GM12878 (cell line): ENCODE measurements around the gene RBBP9. TPM values are rescaled to one million over a fixed set of nuclear protein-coding genes. Genes with fewer than 3 reads are reported as not detected.

Source experiments
- ATAC-seq: fragments of 200-7000 bp; cut with Tn5 transposase; 3 replicates; pipeline ENCODE4 v1.9.1; 2020; ENCODE audit warnings: mild to moderate bottlenecking, moderate library complexity
- BruUV-seq: library from RNA; stranded (reverse); fragments of 400-500 nt; replicated peaks from 2 replicates; lab custom pipeline; 2021; lab: Mats Ljungman, UMichigan
- CTCF ChIA-PET: fragments of 300-600 bp; sonication (Branson Sonifier 250); formaldehyde crosslinking; extraction: SDS; loops from one replicate; lab custom pipeline; 2021; ENCODE audit warnings: inconsistent platforms; lab: Yijun Ruan, JAX
- POLR2A ChIA-PET: fragments of 350-600 bp; formaldehyde crosslinking; extraction: SDS; loops from one replicate; lab custom pipeline; 2021; ENCODE audit warnings: inconsistent platforms; lab: Charles Lee
- RAD21 ChIA-PET: fragments of 300-600 bp; sonication (Branson Sonifier 250); formaldehyde crosslinking; loops from one replicate; lab custom pipeline; 2023; ENCODE audit warnings: antibody characterized with exemption; ENCODE audit not compliant: unreplicated experiment; lab: Charles Lee
- SMC1A ChIA-PET: fragments of 300-600 bp; sonication (Branson Sonifier 250); formaldehyde crosslinking; loops from one replicate; lab custom pipeline; 2023; ENCODE audit not compliant: unreplicated experiment, uncharacterized antibody; lab: Charles Lee
- DNase-seq: peaks from one replicate; pipeline ENCODE4 v3.0.0-alpha.2; 2011; ENCODE audit warnings: low read depth, low spot score
- FAIRE-seq: peaks from 3 replicates; lab custom pipeline; 2011; peaks lifted over from hg19 to GRCh38; lab: Jason Lieb, UNC
- H2AFZ ChIP-seq: 2 replicates; pipeline ENCODE4 v1.6.0; 2011; ENCODE audit warnings: low read depth, low read length, control low read depth; ENCODE audit not compliant: control insufficient read depth
- H3K27ac ChIP-seq: 2 replicates; pipeline ENCODE4 v1.5.1; 2011; ENCODE audit warnings: control low read depth; ENCODE audit not compliant: control insufficient read depth, insufficient read depth
- H3K27me3 ChIP-seq, 2 experiments: replicated peaks in 1 of 2; 2 replicates each; pipeline versions ENCODE4 v1.6.0 to v1.6.1; 2011; ENCODE audit warnings: low read length in 1 of 2; ENCODE audit not compliant: control insufficient read depth in 2 of 2, insufficient read depth in 2 of 2
- H3K36me3 ChIP-seq, 2 experiments: 2 replicates each; pipeline ENCODE4 v1.5.1; 2011; ENCODE audit warnings: low read length in 1 of 2; ENCODE audit not compliant: control insufficient read depth in 2 of 2, insufficient read depth in 2 of 2
- H3K4me1 ChIP-seq: 2 replicates; pipeline ENCODE4 v1.6.1; 2011; ENCODE audit warnings: mild to moderate bottlenecking, low read length, moderate library complexity, mixed read lengths; ENCODE audit not compliant: control insufficient read depth, insufficient read depth
- H3K4me2 ChIP-seq: 2 replicates; pipeline ENCODE4 v1.6.0; 2011; ENCODE audit warnings: control low read depth; ENCODE audit not compliant: control insufficient read depth, insufficient read depth
- H3K4me3 ChIP-seq: fragments of 200-600 bp; sonication (generic); 2 replicates; pipeline ENCODE4 v1.5.1; 2016
- H3K79me2 ChIP-seq: 2 replicates; pipeline ENCODE4 v1.6.0; 2011; ENCODE audit warnings: low read length; ENCODE audit not compliant: control insufficient read depth, insufficient read depth
- H3K9ac ChIP-seq: 2 replicates; pipeline ENCODE4 v1.8.0; 2011; ENCODE audit warnings: low read length, control low read depth, mixed read lengths; ENCODE audit not compliant: control insufficient read depth, insufficient read depth
- H3K9me3 ChIP-seq: replicated peaks from 3 replicates; pipeline ENCODE4 v1.5.1; 2011; ENCODE audit warnings: mild to moderate bottlenecking, low read length; ENCODE audit not compliant: control insufficient read depth, insufficient read depth
- H4K20me1 ChIP-seq: 2 replicates; pipeline ENCODE4 v1.6.0; 2011; ENCODE audit not compliant: control insufficient read depth, insufficient read depth
- BRCA1 ChIP-seq: IDR thresholded peaks from 2 replicates; pipeline ENCODE4 v1.6.1; 2011; ENCODE audit warnings: low read depth, low read length, improper control_type of control experiment
- CREM ChIP-seq: IDR thresholded peaks from 2 replicates; pipeline ENCODE4 v1.6.1; 2014; ENCODE audit warnings: antibody characterized with exemption, low read depth
- HDAC6 ChIP-seq: fragments of 200-600 bp; sonication (generic); IDR thresholded peaks from one replicate; pipeline ENCODE4 v1.8.0; 2017; ENCODE audit warnings: antibody characterized with exemption; ENCODE audit not compliant: unreplicated experiment
- IRF3 ChIP-seq: fragments of 450-650 bp; IDR thresholded peaks from 2 replicates; pipeline ENCODE4 v1.6.1; 2014; ENCODE audit warnings: mild to moderate bottlenecking
- MEF2B ChIP-seq: fragments of 450-650 bp; IDR thresholded peaks from 2 replicates; pipeline ENCODE4 v1.6.1; 2018; ENCODE audit warnings: mild to moderate bottlenecking, moderate library complexity; ENCODE audit not compliant: partially characterized antibody, poor library complexity, severe bottlenecking
- MYC ChIP-seq: IDR thresholded peaks from 2 replicates; pipeline ENCODE4 v1.6.1; 2011; ENCODE audit warnings: mild to moderate bottlenecking, low read length, moderate library complexity, inconsistent platforms; ENCODE audit not compliant: insufficient read depth, insufficient replicate concordance, insufficient read length, severe bottlenecking
- POLR2A ChIP-seq: IDR thresholded peaks from 2 replicates; pipeline ENCODE4 v1.6.1; 2011; ENCODE audit warnings: low read depth, mild to moderate bottlenecking, low read length
- SKIL ChIP-seq: fragments of 450-650 bp; IDR thresholded peaks from 2 replicates; pipeline ENCODE4 v1.6.1; 2017; ENCODE audit warnings: mild to moderate bottlenecking, low read depth, inconsistent platforms; ENCODE audit not compliant: poor library complexity, severe bottlenecking
- SRF ChIP-seq, 2 experiments: IDR thresholded peaks; 2 replicates each; pipeline ENCODE4 v1.6.1; 2011; ENCODE audit warnings: low read depth in 2 of 2, low read length in 2 of 2, mild to moderate bottlenecking in 1 of 2, moderate library complexity in 1 of 2
- STAT1 ChIP-seq: fragments of 450-650 bp; conservative IDR thresholded peaks from 2 replicates; pipeline ENCODE4 v1.6.1; 2014; ENCODE audit warnings: antibody characterized with exemption, mild to moderate bottlenecking
- ZNF622 ChIP-seq: fragments of 450-650 bp; IDR thresholded peaks from 2 replicates; pipeline ENCODE4 v1.6.1; 2017; ENCODE audit warnings: mild to moderate bottlenecking, inconsistent platforms
- WGBS: methylation state at CpG from one replicate; pipeline ENCODE4 v1.1.6; 2016; ENCODE audit warnings: low lambda C conversion rate; ENCODE audit not compliant: insufficient replicate concordance, insufficient coverage; ENCODE audit errors: missing lambda C conversion rate; 5-methylcytosine and 5-hydroxymethylcytosine counted together
- in situ Hi-C: fragments of 300-500 bp; cut with MboI; formaldehyde crosslinking; loops from 9 replicates; pipeline ENCODE4 v1.14.3; 2018; ENCODE audit warnings: mixed read lengths
- intact Hi-C: fragments of 100-400 bp; cut with micrococcal nuclease; formaldehyde crosslinking; loops from one replicate; pipeline ENCODE4 v1.14.2; 2022; ENCODE audit not compliant: unreplicated experiment
- polyA plus RNA-seq, 11 experiments: library from polyadenylated mRNA; depleted of rRNA in 4 of 11; unstranded in 6 of 11; stranded (reverse) in 5 of 11; fragments of >200 nt; fragmentation: Nextera tagmentation in 4 of 11; fragmentation: Illumina TruSeq in 1 of 11; extraction: Ambion mirVana in 4 of 11; extraction: Trizol in 1 of 11; gene quantifications; 1 replicate in 1 of 11; 2 replicates in 10 of 11; pipeline versions ENCODE4 v1.2.1 to v1.2.3, GENCODE V29; 2011 to 2016; ENCODE audit warnings: inconsistent platforms in 2 of 11, missing spikeins in 2 of 11, low read depth in 1 of 11
- total RNA-seq, 4 experiments: library from RNA; depleted of rRNA in 3 of 4; stranded (reverse); fragments of >200 nt in 3 of 4; fragmentation: Illumina TruSeq in 1 of 4; extraction: Trizol in 1 of 4; gene quantifications; 2 replicates each; pipeline versions ENCODE4 v1.2.1 to v1.2.3, GENCODE V29; 2013 to 2021

RBBP9 gene
- total and polyA plus RNA-seq, 10 of the 15 experiments (the other 5 are each of a cell fraction or from before 2014, with no cell fraction given): 7.1 to 34.1 (median 16.0) TPM

- ChIA-PET SMC1A (interaction anchor here (0.9 to 1.3 kb wide), 2 partner anchors 20 to 64 kb away, joined by 3 to 5 read pairs; partner anchors contain the start of gene RBBP9), RAD21 (no interaction called here), POLR2A (interaction anchor here (1.3 to 1.7 kb wide), 2 partner anchors 31 to 89 kb away, joined by 3 to 4 read pairs; partner anchors contain the start of gene SEC23B), CTCF (interaction anchor here (0.7 to 1.0 kb wide), 2 partner anchors 17 to 37 kb away, joined by 3 read pairs; no protein-coding TSS in a partner anchor)
- Histone ChIP-seq H3K79me2 (no peaks in the 10 kb centered on the region), H3K9ac (no peak overlapping the region), H2AFZ (no peak overlapping the region), H3K27ac (no peak overlapping the region), H3K36me3 (peaks cover 0 to 9% of the 10 kb centered on the region in 2 experiments; a peak in 3 of 4 replicates), H3K27me3 (no peaks in the 10 kb centered on the region), H3K4me2 (no peak overlapping the region), H3K4me1 (no peaks in the 10 kb centered on the region), H4K20me1 (no peaks in the 10 kb centered on the region), H3K4me3 (no peak overlapping the region), H3K9me3 (no peaks in the 10 kb centered on the region)
- in situ Hi-C loops (no loop called here), intact Hi-C loops (no loop called here)
- TF ChIP-seq SRF (IDR thresholded peaks at IDR 0.05; ENCODE audit: low read depth in 2 of 2, low read length in 2 of 2): no peak
- DNase-seq (no peak), FAIRE-seq (no peak), ATAC-seq (no peak)
- BruUV-seq: no TSS peak
- 94% methylated on average over 1 of the region's 1 CpG for WGBS
These were observed 19.8 kb downstream of the RBBP9 start for GRCh38 chr20:18477218-18477617.

GRCh38 chr20:18466894-18467730 is 29.9 kb downstream of the RBBP9 start, which contains the start of the genes DZANK1 and POLR3F:
DZANK1 (minus strand) TSS chr20:18467030; CDS start chr20:18465358, 1,672 bp downstream.
POLR3F (plus strand) TSS chr20:18467390; CDS start chr20:18467507, 117 bp downstream.
- intact Hi-C loops: loop anchor here (1.0 to 2.0 kb wide), 2 partner anchors 40 to 54 kb away; partner anchors contain the start of gene SEC23B
- TF ChIP-seq SKIL: peak; percentile 75
- TF ChIP-seq POLR2A: peak; percentile 86
- no peak for TF ChIP-seq STAT1
- no peak for TF ChIP-seq IRF3
- no peak for TF ChIP-seq BRCA1
- TF ChIP-seq CREM: peak; percentile 68
- TF ChIP-seq MYC: peak; percentile 98
- no peak for TF ChIP-seq MEF2B
- TF ChIP-seq ZNF622: no peak
- peak; percentile 98 for TF ChIP-seq HDAC6

More at GRCh38 chr20:18466894-18467730, 29.9 kb downstream of the RBBP9 start, which contains the start of the genes DZANK1 and POLR3F:
- Histone ChIP-seq H3K4me3 (peak within 1 kb of the TSS; percentile 93), H2AFZ (peak within 1 kb of the TSS; percentile 99), H3K27ac (peak within 1 kb of the TSS; percentile 96), H3K4me2 (peak within 1 kb of the TSS; percentile 97), H3K27me3 (no peaks in the 10 kb centered on the region), H3K4me1 (no peaks in the 10 kb centered on the region; the same call in 1 of the 2 replicates), H4K20me1 (no peaks in the 10 kb centered on the region), H3K9ac (peak within 1 kb of the TSS; percentile 96), H3K79me2 (peaks cover 15% of the 10 kb centered on the region), H3K9me3 (no peaks in the 10 kb centered on the region), H3K36me3 (no peaks in the 10 kb centered on the region; a peak in 2 of 4 replicates)
- FAIRE-seq: peak; percentile 94
- in situ Hi-C loops: no loop called here
- DNase-seq: peak; percentile 75
- WGBS: under 1% methylated on average over 44 of the region's 57 CpGs
- ChIA-PET RAD21 (interaction anchor here (1.6 to 2.6 kb wide), 4 partner anchors 29 to 53 kb away, joined by 4 to 11 read pairs (median 6); partner anchors contain the start of genes RBBP9 and SEC23B), POLR2A (interaction anchor here (0.9 to 2.3 kb wide), 3 partner anchors 30 to 40 kb away, joined by 3 to 20 read pairs (median 13); partner anchors contain the start of genes RBBP9 and SEC23B), CTCF (interaction anchor here (0.9 to 2.0 kb wide), 5 partner anchors 8 to 53 kb away, joined by 3 to 10 read pairs (median 3); partner anchors contain the start of gene SEC23B), SMC1A (interaction anchor here (0.6 to 3.0 kb wide), 7 partner anchors 11 to 100 kb away, joined by 3 to 15 read pairs (median 6); partner anchors contain the start of genes RBBP9, SEC23B and SMIM26)
- ATAC-seq: peak; percentile 100
- no TSS peak for BruUV-seq
